Immature natural killer cell (primary cell): Measurements from ENCODE around the gene HSD17B3. TPM values are rescaled to one million over a fixed set of nuclear protein-coding genes. Genes with fewer than 3 reads are reported as not detected.

Experiments used
- DNase-seq, 3 donors: peaks; one replicate each; pipeline ENCODE4 v3.0.0; 2022; ENCODE audit warnings: mixed read lengths in 1 of 3
- H3K27ac Mint-ChIP-seq, 6 donors: one replicate each; pipeline ENCODE4 v1.8.0; 2020; ENCODE audit warnings: mixed read lengths in 6 of 6, mild to moderate bottlenecking in 5 of 6, inconsistent platforms in 4 of 6, moderate library complexity in 3 of 6
- H3K27me3 Mint-ChIP-seq, 3 donors: one replicate each; pipeline ENCODE4 v1.8.0; 2020 to 2021; ENCODE audit warnings: low read depth in 3 of 3, mild to moderate bottlenecking in 3 of 3, mixed read lengths in 3 of 3, moderate library complexity in 3 of 3, inconsistent platforms in 1 of 3
- H3K36me3 Mint-ChIP-seq, 3 donors: one replicate each; pipeline ENCODE4 v1.8.0; 2020; ENCODE audit warnings: mixed read lengths in 3 of 3, inconsistent platforms in 2 of 3, mild to moderate bottlenecking in 2 of 3
- H3K4me1 Mint-ChIP-seq, 2 donors: one replicate each; pipeline ENCODE4 v1.8.0; 2020; ENCODE audit warnings: inconsistent platforms in 2 of 2, mild to moderate bottlenecking in 2 of 2, mixed read lengths in 2 of 2, moderate library complexity in 1 of 2
- H3K4me3 Mint-ChIP-seq, 5 donors: one replicate each; pipeline ENCODE4 v1.8.0; 2020; ENCODE audit warnings: mild to moderate bottlenecking in 5 of 5, mixed read lengths in 5 of 5, inconsistent platforms in 3 of 5, moderate library complexity in 3 of 5
- H3K9me3 Mint-ChIP-seq, 6 donors: one replicate each; pipeline ENCODE4 v1.8.0; 2020; ENCODE audit warnings: mild to moderate bottlenecking in 6 of 6, mixed read lengths in 6 of 6, inconsistent platforms in 4 of 6, moderate library complexity in 3 of 6
- polyA plus RNA-seq, 3 donors: library from polyadenylated mRNA; unstranded; fragments of 300-500 nt; fragmentation: Illumina TruSeq; gene quantifications; one replicate each; pipeline ENCODE4 v1.2.3, GENCODE V29; 2021

The HSD17B3 gene
- polyA plus RNA-seq, 3 donors from 2014 or later = not detected

DNA sequence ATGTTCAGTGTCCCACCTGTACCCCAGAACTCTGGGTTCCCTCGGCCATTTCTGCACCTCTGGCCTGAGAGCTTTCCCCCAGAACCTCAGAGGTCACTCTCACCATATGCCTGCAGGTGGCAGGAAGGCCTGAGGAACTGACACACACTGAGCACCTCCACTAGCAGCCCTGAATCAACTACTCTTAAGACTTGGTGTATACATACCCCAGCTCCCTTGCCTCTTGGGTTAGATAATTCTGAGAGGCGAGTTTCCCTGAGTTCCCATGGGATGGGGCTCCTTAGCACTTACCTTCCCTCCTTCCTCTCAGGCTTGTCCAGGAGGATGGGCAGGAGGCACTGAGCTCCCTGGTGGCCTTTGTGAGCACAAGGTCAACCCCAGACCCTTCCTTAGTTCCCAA, 86.1 kb downstream of the HSD17B3 start:
- H3K9me3 Mint-ChIP-seq = peaks cover 0 to 2% (median 0%) of the 10 kb centered on the region in 6 donors
- peaks cover 6 to 13% (median 11%) of the 10 kb centered on the region in 3 donors for H3K27me3 Mint-ChIP-seq
- peaks cover 21 to 22% of the 10 kb centered on the region in 2 donors for H3K4me1 Mint-ChIP-seq
- no peak overlapping the region for H3K27ac Mint-ChIP-seq
- no peak for DNase-seq
- no peaks in the 10 kb centered on the region for H3K36me3 Mint-ChIP-seq
- H3K4me3 Mint-ChIP-seq = no peak overlapping the region

DNA sequence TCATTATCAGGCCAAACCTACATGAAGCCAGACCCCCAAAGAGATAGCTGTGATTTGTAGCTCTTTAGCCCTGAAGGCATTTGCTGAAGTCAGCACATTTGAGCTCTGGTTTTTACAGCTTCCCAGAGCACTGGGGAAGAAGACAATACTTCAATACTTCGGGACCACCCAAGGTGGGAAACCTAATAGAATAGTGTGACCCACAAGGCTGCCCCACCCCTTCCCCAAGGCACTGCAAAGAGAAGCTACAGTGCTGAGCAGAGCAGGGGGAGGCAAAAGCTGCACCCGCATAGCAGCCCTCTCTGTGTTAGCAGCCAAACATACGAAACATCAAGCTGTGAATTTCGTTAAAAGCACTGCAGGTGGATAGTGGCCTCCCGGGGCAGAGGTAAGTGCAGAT, 87.3 kb downstream of the HSD17B3 start:
- Mint-ChIP-seq H3K27me3 (peaks cover 5 to 12% (median 6%) of the 10 kb centered on the region in 3 donors), H3K9me3 (peaks cover 0 to 2% (median 0%) of the 10 kb centered on the region in 6 donors), H3K36me3 (no peaks in the 10 kb centered on the region), H3K4me3 (no peak overlapping the region), H3K27ac (no peak overlapping the region), H3K4me1 (peaks cover 15 to 24% of the 10 kb centered on the region in 2 donors)
- no peak for DNase-seq

DNA sequence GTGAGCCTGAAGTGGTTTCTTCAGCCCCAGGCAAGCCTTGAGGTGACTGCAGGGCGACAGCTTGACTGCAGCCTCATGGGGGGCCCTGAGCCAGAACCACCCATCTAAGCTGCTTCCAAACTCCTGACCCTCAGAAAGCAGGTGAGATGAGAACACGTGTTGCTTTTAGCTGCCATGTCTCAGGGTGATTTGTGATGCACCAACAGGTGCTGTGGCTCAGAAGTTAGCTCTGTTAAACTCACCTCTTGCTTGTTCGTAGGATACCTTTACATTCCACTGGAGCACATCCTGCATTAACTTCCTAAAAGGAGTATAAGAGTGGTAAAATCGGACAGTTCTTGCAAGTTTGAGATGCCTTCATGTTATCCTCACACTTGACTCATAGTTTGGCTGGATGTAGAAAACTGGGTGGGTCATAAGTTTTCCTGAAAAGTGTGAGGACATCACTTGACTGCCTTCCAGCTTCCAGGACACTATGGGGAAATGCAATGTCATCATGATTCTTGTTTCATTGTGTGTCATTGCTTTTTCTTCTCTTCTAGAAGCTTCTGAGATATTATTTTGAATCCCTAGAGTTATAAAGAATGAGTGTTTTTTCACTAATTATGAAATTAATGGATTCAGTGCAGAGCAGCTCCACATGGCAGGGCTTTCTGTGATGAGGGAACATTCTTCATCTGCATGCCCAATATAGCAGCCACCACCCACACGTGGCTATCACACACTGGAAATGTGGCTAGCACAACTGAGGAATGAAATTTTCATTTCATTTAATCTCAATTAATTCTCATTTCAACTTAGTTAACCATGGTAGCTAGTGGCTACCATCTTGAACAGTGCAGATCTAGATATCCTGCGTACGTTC, 92.3 kb downstream of the HSD17B3 start:
- Mint-ChIP-seq H3K36me3 (no peaks in the 10 kb centered on the region), H3K27ac (no peak overlapping the region), H3K4me3 (no peak overlapping the region), H3K27me3 (peaks cover 4 to 7% (median 7%) of the 10 kb centered on the region in 3 donors), H3K4me1 (peaks cover 3 to 6% of the 10 kb centered on the region in 2 donors), H3K9me3 (no peaks in the 10 kb centered on the region)
- no peak for DNase-seq

DNA sequence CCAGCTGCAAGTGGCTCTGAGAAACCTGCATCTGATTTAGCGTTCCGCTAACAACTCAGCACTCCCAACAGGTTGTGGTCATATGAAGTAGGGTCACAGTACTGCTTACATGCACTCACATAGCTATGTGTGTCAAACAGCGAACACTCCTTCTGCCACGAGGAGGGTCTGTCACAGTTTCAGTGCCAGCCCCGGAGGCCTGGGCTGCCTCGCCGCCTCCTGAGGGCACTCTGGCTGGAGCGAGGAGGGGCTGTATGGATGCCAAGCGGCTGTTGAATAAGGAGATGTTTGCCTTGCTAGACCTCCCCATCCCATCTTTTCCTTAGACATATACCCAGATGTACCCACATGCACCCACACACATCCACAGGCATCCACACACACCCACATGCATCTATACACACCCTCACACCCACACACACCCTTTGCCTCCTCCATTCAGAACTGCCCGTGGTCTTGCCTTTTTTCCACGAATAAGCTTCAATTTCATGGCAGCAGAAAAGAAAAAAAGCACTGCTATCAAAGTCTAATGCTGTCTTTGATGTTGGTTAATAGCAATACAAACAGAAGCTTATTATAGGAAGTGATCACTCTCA, 95.7 kb downstream of the HSD17B3 start:
- Mint-ChIP-seq H3K36me3 (no peaks in the 10 kb centered on the region), H3K27ac (no peak overlapping the region), H3K4me1 (peaks cover 17 to 20% of the 10 kb centered on the region in 2 donors), H3K4me3 (no peak overlapping the region), H3K27me3 (peaks cover 2 to 6% (median 4%) of the 10 kb centered on the region in 3 donors), H3K9me3 (no peaks in the 10 kb centered on the region)
- no peak for DNase-seq

DNA sequence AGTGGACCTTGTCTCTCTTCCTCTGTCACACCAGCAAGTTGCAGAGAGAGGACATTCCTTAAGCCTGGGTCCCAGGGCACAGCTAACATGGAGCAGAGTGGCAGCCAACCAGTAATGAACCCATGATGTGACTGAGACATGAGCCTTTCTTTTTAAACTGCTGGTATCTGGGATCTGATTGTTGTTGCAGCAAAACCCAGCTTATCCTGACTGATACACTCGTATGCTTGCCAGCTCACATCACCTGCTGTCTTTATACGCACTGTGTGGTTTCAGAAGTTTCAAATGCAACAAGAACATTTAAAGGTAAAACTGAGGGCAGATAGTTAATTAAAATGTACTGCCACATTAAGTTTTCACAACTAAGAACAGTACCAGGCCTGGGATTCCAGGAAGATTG, 97.1 kb downstream of the HSD17B3 start:
- DNase-seq = no peak
- H3K27ac Mint-ChIP-seq = no peak overlapping the region
- no peak overlapping the region for H3K4me3 Mint-ChIP-seq
- H3K27me3 Mint-ChIP-seq = peaks cover 3 to 6% (median 3%) of the 10 kb centered on the region in 3 donors
- no peaks in the 10 kb centered on the region for H3K9me3 Mint-ChIP-seq
- peaks cover 11 to 20% of the 10 kb centered on the region in 2 donors for H3K4me1 Mint-ChIP-seq
- no peaks in the 10 kb centered on the region for H3K36me3 Mint-ChIP-seq

DNA sequence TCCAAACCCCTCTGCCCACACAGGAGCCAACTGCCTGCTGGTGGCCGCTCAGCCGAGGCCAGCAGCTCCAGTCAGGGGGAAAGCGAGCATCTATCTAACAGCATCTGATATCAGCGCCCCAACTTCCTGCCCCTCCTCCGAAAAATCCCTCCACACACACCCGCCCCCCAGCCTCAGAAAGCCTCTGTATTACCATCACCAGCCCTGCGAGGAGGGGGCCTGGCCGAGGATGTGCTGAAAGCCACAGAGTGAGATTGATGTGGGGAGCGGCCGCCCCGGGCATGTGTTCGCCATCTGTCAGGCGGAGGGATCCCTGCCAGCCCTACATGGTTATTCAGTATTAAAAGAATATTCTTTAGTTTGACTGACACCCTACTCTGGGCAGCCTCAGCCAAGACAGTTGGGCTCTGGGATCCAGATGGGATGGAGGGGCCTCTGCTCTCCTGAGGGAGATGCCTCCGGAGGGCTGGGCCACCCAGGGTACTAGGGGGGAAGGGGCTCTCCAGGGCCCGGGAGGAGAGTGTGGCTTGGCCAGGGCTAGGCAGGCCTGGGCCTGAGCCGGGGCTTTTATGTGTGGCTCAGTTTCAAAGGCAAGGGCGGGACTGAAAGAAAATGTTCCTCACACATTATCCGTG, 98.0 kb downstream of the HSD17B3 start:
- peaks cover 11 to 20% of the 10 kb centered on the region in 2 donors for H3K4me1 Mint-ChIP-seq
- peak; percentile 36 to 63 (median 42) for DNase-seq
- H3K4me3 Mint-ChIP-seq = peak overlapping the region; percentile 40 to 71 (median 47)
- H3K27me3 Mint-ChIP-seq = peaks cover 6 to 9% (median 8%) of the 10 kb centered on the region in 3 donors
- H3K9me3 Mint-ChIP-seq = no peaks in the 10 kb centered on the region
- peak overlapping the region in 2 of 6 donors; percentile 18 to 41 for H3K27ac Mint-ChIP-seq
- no peaks in the 10 kb centered on the region for H3K36me3 Mint-ChIP-seq

DNA sequence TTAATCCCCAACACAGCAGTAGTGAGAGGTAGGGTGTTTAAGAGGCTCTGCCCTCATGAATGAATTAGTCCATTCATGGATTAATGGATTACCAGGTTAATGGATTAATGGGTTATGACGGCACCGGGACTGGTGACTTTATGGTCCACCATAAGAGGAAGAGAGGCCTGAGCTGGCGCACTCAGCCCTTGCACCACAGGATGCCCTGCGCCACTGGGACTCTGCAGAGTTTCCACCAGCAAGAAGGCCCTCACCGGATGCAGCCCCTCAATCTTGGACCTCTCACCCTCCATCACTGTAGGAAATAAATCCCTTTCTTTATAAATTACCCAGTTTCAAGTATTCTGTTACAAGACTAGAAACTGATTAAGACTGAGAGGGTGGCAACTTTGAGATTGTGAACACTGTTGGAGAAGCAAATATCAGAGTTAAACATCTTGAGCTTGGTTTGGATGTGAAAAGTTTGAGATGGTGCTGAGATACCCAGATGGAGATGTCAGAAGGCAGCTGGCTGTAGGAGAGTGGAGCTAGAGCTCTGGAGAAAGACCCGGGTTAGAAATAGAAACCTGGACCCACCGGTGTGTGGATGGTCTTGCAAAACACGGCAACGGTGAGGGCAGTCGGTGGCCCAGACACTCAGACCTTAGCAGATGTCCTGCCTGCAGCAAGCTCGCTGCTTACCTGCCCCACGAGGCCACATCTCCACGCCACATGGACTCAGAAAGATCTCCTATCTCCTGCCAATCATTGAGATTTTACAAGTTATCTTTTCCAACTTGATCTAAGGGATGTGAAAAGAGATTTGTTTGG, 98.8 kb downstream of the HSD17B3 start:
- Mint-ChIP-seq H3K9me3 (no peaks in the 10 kb centered on the region), H3K4me1 (peaks cover 11 to 20% of the 10 kb centered on the region in 2 donors), H3K27me3 (peaks cover 6 to 14% (median 8%) of the 10 kb centered on the region in 3 donors), H3K36me3 (no peaks in the 10 kb centered on the region), H3K4me3 (peak overlapping the region; percentile 40 to 71 (median 47)), H3K27ac (peak overlapping the region in 2 of 6 donors; percentile 18 to 41)
- no peak for DNase-seq

DNA sequence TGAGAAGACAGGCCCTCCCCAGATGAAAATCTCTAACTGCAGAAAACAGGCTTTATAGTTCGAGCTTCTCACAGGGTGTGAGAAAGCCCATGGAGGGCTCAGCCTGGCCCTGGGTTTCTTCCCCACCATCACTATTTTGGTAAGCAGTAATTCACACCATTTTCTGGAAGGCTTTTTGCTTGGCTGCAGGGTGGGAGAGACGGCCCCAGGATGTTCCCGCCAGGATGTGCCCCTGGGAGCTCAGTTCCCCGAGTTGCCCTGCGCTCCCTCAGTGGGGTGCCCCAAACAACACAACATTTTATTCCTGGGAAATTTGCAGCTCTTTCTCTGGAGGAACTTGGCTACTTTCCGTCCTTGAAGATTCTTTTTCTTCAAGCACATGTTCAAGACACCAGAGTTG, 100.8 kb downstream of the HSD17B3 start:
- H3K4me3 Mint-ChIP-seq = no peak overlapping the region
- H3K27me3 Mint-ChIP-seq = peaks cover 2 to 14% (median 8%) of the 10 kb centered on the region in 3 donors
- H3K9me3 Mint-ChIP-seq = no peaks in the 10 kb centered on the region
- no peak overlapping the region for H3K27ac Mint-ChIP-seq
- peaks cover 11 to 20% of the 10 kb centered on the region in 2 donors for H3K4me1 Mint-ChIP-seq
- no peak for DNase-seq
- H3K36me3 Mint-ChIP-seq = no peaks in the 10 kb centered on the region

DNA sequence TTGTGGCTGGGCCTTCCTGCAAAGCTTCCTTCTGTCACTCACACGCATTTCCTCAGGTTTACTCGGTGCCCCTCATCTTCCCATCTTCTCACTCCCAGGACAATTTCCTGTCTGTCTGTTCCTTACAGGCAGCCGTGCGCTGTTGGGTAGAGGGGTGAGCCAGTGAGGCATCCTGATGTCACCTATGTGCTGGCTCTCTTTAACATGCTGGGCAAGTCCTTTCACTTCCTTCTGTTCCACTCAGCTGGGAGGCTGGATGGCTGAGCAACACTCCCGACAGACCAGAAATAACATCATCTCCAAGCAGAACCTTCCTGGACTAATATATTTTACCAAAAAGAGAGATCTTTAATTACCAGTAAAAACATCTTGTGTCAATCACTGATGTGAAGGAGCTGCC, 103.0 kb downstream of the HSD17B3 start:
- peaks cover 11 to 12% of the 10 kb centered on the region in 2 donors for H3K4me1 Mint-ChIP-seq
- H3K9me3 Mint-ChIP-seq = no peaks in the 10 kb centered on the region
- DNase-seq = no peak
- H3K27me3 Mint-ChIP-seq = peaks cover 8 to 14% (median 8%) of the 10 kb centered on the region in 3 donors
- no peaks in the 10 kb centered on the region for H3K36me3 Mint-ChIP-seq
- H3K27ac Mint-ChIP-seq = no peak overlapping the region
- H3K4me3 Mint-ChIP-seq = no peak overlapping the region

DNA sequence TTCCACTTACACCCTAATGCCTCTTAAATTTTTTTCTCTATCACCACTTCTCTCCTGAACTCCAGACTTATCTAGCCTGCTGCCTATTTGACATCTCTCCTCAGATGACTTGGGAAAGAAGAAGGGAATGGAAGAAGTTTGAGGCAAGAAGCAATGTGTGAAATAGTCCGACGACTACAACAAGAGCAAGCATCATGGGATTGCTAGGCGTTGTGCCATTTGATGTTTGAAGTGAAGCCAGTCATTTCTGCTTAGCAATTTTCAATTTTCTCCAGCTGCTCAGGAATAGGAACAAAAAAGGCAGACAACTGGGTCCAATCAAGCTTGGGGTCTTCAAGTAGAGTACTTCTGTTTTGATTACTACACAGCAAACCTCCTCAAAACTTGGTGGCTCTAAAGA, 106.4 kb downstream of the HSD17B3 start:
- Mint-ChIP-seq H3K9me3 (peaks cover 3 to 6% (median 6%) of the 10 kb centered on the region in 6 donors), H3K27ac (no peak overlapping the region), H3K4me3 (no peak overlapping the region), H3K36me3 (peaks cover 4 to 6% (median 4%) of the 10 kb centered on the region in 3 donors), H3K4me1 (no peaks in the 10 kb centered on the region), H3K27me3 (peaks cover 9 to 14% (median 14%) of the 10 kb centered on the region in 3 donors)
- DNase-seq = no peak

DNA sequence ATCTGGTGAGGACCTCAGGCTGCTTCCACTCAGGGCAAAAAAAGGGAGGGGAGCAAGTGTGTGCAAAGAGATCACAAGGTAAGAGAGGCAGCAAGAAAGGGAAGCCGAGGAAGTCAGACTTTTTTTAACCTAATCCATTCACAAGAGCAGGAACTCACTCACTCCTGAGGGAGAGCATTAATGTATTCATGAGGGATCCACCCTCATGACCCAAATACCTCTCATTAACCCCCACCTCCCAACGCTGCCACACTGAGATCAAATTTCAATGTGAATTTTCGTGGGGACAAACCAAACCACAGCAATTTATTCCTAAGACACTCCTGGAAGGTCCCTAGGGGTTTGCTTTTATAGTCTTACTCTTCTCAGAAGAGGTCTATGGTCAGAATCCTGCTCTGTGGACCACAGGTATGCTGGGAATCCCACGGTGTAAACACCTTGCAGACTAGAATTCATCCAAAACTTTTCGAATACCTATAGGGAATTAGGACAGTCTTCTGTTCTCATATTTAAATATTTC, 108.7 kb downstream of the HSD17B3 start:
- peaks cover 6 to 14% (median 8%) of the 10 kb centered on the region in 3 donors for H3K27me3 Mint-ChIP-seq
- no peak overlapping the region for H3K27ac Mint-ChIP-seq
- H3K36me3 Mint-ChIP-seq = peaks cover 4 to 6% (median 4%) of the 10 kb centered on the region in 3 donors
- no peaks in the 10 kb centered on the region for H3K4me1 Mint-ChIP-seq
- DNase-seq = no peak
- no peak overlapping the region for H3K4me3 Mint-ChIP-seq
- H3K9me3 Mint-ChIP-seq = peaks cover 3 to 14% (median 6%) of the 10 kb centered on the region in 6 donors

DNA sequence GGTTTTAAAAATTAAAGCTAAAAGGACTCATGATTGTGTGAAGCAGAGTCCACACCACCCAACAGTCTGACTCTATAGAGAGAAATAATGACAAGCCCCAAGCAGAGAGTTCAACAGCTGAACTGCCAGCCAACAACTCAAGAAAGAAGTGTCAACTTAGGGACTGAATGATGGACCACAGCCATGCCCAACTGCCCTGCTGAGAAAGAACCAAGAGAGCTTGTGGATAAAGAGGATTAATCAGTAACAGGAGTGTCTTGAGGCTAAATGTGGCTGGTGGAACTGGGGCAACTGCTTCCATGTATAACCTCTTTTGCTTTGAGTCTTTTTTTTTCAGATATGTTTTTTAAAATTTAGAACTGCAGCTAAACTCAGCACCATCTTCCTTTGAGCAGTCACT, 109.3 kb downstream of the HSD17B3 start:
- peaks cover 3 to 14% (median 6%) of the 10 kb centered on the region in 6 donors for H3K9me3 Mint-ChIP-seq
- no peak overlapping the region for H3K4me3 Mint-ChIP-seq
- no peak for DNase-seq
- peaks cover 5 to 14% (median 6%) of the 10 kb centered on the region in 3 donors for H3K27me3 Mint-ChIP-seq
- no peaks in the 10 kb centered on the region for H3K4me1 Mint-ChIP-seq
- peaks cover 4 to 6% (median 4%) of the 10 kb centered on the region in 3 donors for H3K36me3 Mint-ChIP-seq
- no peak overlapping the region for H3K27ac Mint-ChIP-seq

DNA sequence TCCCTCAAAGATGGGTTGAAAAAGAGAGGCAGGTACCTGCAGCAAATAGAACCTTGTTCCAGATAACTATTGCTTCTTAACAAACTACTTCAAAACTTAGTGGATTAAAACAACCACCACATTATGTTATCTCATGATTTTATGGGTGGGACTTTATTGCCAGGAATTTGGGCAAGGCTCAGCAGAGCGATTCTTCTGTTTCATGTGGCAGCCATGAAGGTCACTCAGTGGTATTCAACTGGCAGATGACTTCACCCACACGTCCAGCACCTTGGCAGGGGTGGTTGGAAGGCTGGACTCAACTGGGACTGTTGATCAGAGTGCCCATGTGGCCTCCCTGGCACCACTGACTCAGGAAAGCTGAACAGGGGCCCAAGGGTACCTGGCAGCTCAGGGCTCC, 112.0 kb downstream of the HSD17B3 start:
- peaks cover 3 to 25% (median 6%) of the 10 kb centered on the region in 6 donors for H3K9me3 Mint-ChIP-seq
- peaks cover 4 to 12% (median 4%) of the 10 kb centered on the region in 3 donors for H3K36me3 Mint-ChIP-seq
- no peak overlapping the region for H3K4me3 Mint-ChIP-seq
- no peak overlapping the region for H3K27ac Mint-ChIP-seq
- peaks cover 8 to 14% (median 9%) of the 10 kb centered on the region in 3 donors for H3K27me3 Mint-ChIP-seq
- no peak for DNase-seq
- no peaks in the 10 kb centered on the region for H3K4me1 Mint-ChIP-seq
